Thoracic aorta (tissue), 2 donors: Measurements from ENCODE around the gene MBNL1. TPM values are rescaled to one million over a fixed set of nuclear protein-coding genes. Genes with fewer than 3 reads are reported as not detected.

Source experiments
- ATAC-seq: fragments of 150-250 bp; one replicate; pipeline ENCODE4 v1.8.0; 2017; ENCODE audit warnings: low read depth; ENCODE audit not compliant: insufficient number of reproducible peaks, low FRiP score
- DNase-seq: peaks from one replicate; pipeline ENCODE4 v3.0.0-alpha.2; 2020; ENCODE audit warnings: low spot score
- H3K27ac ChIP-seq, 2 donors: fragments of 200-600 bp; sonication (generic); 1 replicate in 1 of 2; 2 replicates in 1 of 2; pipeline ENCODE4 v1.5.1; 2016; ENCODE audit warnings: mild to moderate bottlenecking in 2 of 2, moderate library complexity in 2 of 2
- H3K27me3 ChIP-seq: fragments of 200-600 bp; sonication (generic); replicated peaks from 2 replicates; pipeline ENCODE4 v1.6.0; 2016; ENCODE audit warnings: mild to moderate bottlenecking; ENCODE audit not compliant: insufficient read depth
- H3K36me3 ChIP-seq: fragments of 200-600 bp; sonication (generic); one replicate; pipeline ENCODE4 v1.5.1; 2016
- H3K4me1 ChIP-seq, 2 donors: fragments of 200-600 bp; sonication (generic); 1 replicate in 1 of 2; 2 replicates in 1 of 2; pipeline versions ENCODE4 v1.5.1 to v1.6.0; 2016; ENCODE audit warnings: low read depth in 2 of 2, mild to moderate bottlenecking in 1 of 2; ENCODE audit not compliant: control insufficient read depth in 1 of 2
- H3K4me3 ChIP-seq: fragments of 200-600 bp; sonication (generic); 2 replicates; pipeline ENCODE4 v1.5.1; 2016; ENCODE audit warnings: mild to moderate bottlenecking
- H3K9me3 ChIP-seq: fragments of 200-600 bp; sonication (generic); 2 replicates; pipeline ENCODE4 v1.5.1; 2016
- CTCF ChIP-seq: fragments of 200-600 bp; sonication (generic); IDR thresholded peaks from one replicate; pipeline ENCODE4 v1.5.1; 2019; ENCODE audit warnings: antibody characterized with exemption
- total RNA-seq, 2 donors: library from RNA; depleted of rRNA; stranded (reverse); fragments of >200 nt; gene quantifications; one replicate each; pipeline versions ENCODE4 v1.1.0 to v1.2.3, GENCODE V29; 2016

Gene MBNL1
- total RNA-seq, 2 donors from 2014 or later, result 783 to 1,062 TPM

DNA sequence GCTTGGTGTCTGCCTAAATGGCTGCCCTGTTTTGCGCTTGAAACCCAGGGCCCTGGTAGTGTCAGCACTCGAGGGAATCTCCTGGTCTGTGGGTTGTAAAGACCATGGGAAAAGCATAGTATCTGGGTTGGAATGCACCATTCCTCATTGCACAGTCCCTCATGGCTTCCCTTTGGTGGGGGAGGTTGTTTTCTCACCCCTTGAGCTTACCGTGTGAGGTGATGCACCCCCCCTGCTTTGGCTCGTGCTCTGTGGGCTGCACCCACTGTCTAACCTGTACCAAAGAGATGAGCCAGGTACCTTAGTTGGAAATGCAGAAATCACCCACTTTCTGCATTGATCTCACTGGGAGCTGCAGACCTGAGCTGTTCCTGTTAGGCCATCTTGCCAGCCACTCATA is 104.7 kb downstream of the MBNL1 start:
- Histone ChIP-seq H3K27me3 (no peaks in the 10 kb centered on the region), H3K4me3 (no peak overlapping the region), H3K27ac (peak overlapping the region in 1 of 2 donors; percentile 10), H3K4me1 (peaks cover 64 to 95% of the 10 kb centered on the region in 2 donors), H3K36me3 (peaks cover 6% of the 10 kb centered on the region), H3K9me3 (no peaks in the 10 kb centered on the region)
- no peak for TF ChIP-seq CTCF
- ATAC-seq (no peak), DNase-seq (no peak)

DNA sequence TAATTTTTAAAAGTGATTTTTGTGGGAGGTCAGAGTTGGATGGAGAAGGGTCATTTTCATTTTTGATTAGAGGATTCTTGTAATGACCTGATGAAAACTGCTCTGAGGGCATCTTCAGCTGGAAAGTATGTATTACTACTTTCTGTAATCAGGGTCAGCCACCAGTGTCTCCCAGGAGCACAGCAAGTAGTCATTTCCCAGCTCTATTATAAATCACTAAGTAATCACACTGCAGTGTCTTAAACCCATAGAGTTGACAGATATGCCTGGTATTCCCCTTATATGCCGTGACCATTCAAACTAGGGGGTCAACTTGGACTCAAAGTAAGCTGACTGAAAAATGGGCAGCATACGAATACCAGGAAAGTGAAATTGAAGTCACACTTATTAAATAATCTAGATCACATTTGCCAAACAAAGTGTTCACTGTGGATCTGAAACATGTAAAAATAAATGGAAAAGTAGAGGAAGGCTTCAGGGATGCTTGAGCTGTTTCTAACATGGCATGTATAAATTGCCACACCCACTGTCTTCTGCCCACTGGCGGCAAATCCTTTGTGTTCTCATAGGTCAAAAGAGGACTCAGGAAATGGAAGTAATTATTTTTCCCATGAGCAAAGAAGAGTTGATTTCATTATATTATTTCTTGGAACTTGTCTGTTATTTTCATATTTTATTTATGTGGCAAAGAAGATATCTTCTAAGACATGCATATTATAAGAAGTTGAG is 105.7 kb downstream of the MBNL1 start:
- Histone ChIP-seq H3K27me3 (no peaks in the 10 kb centered on the region), H3K4me1 (peaks cover 67 to 95% of the 10 kb centered on the region in 2 donors), H3K27ac (peak overlapping the region in 1 of 2 donors; percentile 32), H3K36me3 (peaks cover 6% of the 10 kb centered on the region), H3K9me3 (no peaks in the 10 kb centered on the region), H3K4me3 (no peak overlapping the region)
- ATAC-seq (no peak), DNase-seq (no peak)
- TF ChIP-seq CTCF, result no peak

DNA sequence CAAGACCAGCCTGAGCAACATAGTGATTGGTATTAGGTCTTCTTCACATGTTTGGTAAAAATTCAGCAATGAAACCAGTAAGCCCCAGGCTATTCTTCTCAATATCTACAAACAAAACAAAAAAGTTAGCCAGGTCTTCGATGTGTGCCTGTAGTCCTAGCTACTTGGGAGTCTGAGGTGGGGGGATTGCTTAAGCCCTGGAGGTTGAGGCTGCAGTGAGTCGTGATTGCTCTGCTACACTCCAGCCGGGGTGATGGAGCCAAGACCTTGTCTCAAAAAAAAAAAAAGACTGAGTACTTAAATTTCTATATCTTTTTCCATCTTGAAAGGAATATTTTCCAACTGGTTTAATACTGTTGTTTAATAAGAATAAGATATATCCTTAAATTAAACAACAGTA is 106.8 kb downstream of the MBNL1 start:
- Histone ChIP-seq H3K4me1 (peaks cover 70 to 95% of the 10 kb centered on the region in 2 donors), H3K27ac (peak overlapping the region; percentile 28 to 45), H3K27me3 (no peaks in the 10 kb centered on the region), H3K36me3 (peaks cover 6% of the 10 kb centered on the region), H3K4me3 (no peak overlapping the region), H3K9me3 (no peaks in the 10 kb centered on the region)
- ATAC-seq (no peak), DNase-seq (no peak)
- no peak for TF ChIP-seq CTCF

DNA sequence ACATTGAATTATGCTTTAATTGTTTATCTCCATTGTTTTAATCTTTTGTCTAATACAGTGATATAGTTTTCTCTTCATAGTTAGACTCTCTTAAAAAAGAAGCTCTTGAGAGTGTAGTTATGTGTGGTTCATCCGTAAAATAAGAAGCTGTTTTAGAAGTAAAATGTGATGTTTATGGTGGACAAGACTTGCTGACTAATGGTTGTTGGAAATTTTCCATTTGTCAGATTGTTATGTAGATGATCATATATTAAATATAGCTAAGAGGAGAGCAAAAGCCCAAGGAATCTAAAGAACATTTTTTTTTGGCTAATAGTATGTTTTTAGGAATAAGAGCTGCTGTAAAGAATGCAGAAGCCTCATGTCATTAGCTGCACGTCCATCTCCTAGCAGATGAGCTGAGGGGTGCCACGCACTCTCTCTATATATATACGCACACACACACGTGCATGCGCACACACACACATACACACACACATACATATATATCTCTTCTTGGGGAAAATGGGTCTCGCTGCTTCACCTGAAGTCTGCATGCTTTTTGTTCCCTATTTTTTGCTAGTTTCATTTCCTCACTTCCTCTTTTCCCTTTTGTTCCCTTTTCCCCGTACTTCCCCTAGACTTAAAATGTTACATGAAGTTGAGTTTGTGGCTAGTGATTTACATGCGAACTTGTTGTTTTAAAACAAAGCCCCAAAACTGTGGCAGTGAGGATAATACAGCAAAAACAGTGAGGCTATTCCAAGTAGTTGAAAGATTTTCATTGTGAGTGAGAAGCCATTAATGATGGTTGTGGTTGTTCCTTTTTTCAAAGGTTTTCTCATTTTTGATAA is 107.8 kb downstream of the MBNL1 start:
- H3K4me1 ChIP-seq, result peaks cover 69 to 93% of the 10 kb centered on the region in 2 donors
- no peaks in the 10 kb centered on the region for H3K9me3 ChIP-seq
- peak overlapping the region; percentile 45 to 57 for H3K27ac ChIP-seq
- TF ChIP-seq CTCF, result no peak
- H3K4me3 ChIP-seq, result peak overlapping the region; percentile 37
- H3K27me3 ChIP-seq, result no peaks in the 10 kb centered on the region
- no peak for ATAC-seq
- peaks cover 6% of the 10 kb centered on the region for H3K36me3 ChIP-seq
- DNase-seq, result no peak

GRCh38 chr3:152377184-152377570 is 108.4 kb downstream of the MBNL1 start:
- no peak for DNase-seq
- peaks cover 6% of the 10 kb centered on the region for H3K36me3 ChIP-seq
- peaks cover 69 to 94% of the 10 kb centered on the region in 2 donors for H3K4me1 ChIP-seq
- TF ChIP-seq CTCF, result no peak
- ATAC-seq, result no peak
- no peaks in the 10 kb centered on the region for H3K9me3 ChIP-seq
- peak overlapping the region; percentile 45 to 57 for H3K27ac ChIP-seq
- peak overlapping the region; percentile 37 for H3K4me3 ChIP-seq
- no peaks in the 10 kb centered on the region for H3K27me3 ChIP-seq
